Measurements from ENCODE around the gene IQSEC1.

The IQSEC1 gene

GRCh38 chr3:13103416-13104058 is 30.3 kb upstream of the IQSEC1 start:
- no peak for TF ChIP-seq TAF1 (IDR thresholded peaks at IDR 0.05; ENCODE audit: borderline replicate concordance, insufficient read depth, low read length)
- TF ChIP-seq FOXP2 (optimal IDR thresholded peaks at IDR 0.05; ENCODE audit: borderline replicate concordance, extremely low read depth, extremely low read length, insufficient read depth): no peak
- no peak for TF ChIP-seq SIN3A (IDR thresholded peaks at IDR 0.05; ENCODE audit: borderline replicate concordance, insufficient read depth, low read length)
- TF ChIP-seq POLR2AphosphoS5 (IDR thresholded peaks at IDR 0.05; ENCODE audit: low read depth, low read length): no peak
- TF ChIP-seq REST (IDR thresholded peaks at IDR 0.05; ENCODE audit: insufficient read depth in 1 of 2, low read depth in 2 of 2, low read length in 2 of 2): no peak

DNA sequence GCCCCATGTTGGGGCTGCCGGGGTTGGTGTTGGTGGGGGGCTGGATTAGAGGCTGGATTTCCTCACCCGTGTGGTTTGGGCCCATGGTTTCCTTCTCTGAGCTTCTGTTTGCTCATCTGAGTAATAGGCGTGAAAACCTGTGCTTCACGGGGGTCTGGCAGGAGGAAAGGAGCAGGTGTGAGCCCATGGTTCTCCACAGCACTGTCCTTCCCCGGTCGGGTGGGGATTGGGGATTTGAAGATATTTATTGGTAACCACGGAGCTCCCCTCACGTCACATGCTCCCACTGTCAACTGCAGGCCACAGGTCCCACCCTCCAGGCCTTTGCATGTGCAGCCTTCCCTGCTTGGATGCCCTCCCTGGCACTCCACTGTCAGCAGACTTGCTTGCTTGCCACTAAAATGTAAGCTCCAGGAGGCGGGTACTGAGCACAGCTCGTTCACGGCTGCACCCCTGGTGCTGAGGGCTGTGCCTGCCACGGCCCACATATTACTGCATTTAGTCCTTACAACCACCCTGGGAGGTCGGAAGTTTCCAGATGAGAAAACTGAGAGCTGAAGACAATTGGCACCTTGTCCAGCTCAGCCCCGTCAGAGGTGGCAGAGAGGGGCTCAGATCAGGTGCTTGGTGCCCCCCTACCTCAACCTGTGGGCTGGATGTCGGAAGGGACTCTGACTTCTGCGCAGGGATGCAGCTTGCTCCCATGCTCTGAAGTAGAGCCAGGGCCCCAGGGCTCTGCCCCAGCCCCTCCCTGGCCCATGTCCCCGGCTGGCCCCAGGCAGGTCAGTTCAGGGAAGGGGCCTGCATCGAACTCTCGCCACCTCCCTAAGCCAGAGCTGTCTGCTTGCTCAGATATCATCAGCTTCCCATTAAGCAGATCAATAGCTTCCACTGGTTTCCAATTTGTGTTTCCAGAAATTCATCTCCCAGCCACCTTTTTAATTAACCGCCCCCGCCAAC is 29.4 kb upstream of the IQSEC1 start:
- no peak for TF ChIP-seq REST (IDR thresholded peaks at IDR 0.05; ENCODE audit: insufficient read depth in 1 of 2, low read depth in 2 of 2, low read length in 2 of 2)
- TF ChIP-seq SIN3A (IDR thresholded peaks at IDR 0.05; ENCODE audit: borderline replicate concordance, insufficient read depth, low read length): no peak
- TF ChIP-seq FOXP2 (optimal IDR thresholded peaks at IDR 0.05; ENCODE audit: borderline replicate concordance, extremely low read depth, extremely low read length, insufficient read depth): no peak
- TF ChIP-seq TAF1 (IDR thresholded peaks at IDR 0.05; ENCODE audit: borderline replicate concordance, insufficient read depth, low read length): no peak
- no peak for TF ChIP-seq POLR2AphosphoS5 (IDR thresholded peaks at IDR 0.05; ENCODE audit: low read depth, low read length)

DNA sequence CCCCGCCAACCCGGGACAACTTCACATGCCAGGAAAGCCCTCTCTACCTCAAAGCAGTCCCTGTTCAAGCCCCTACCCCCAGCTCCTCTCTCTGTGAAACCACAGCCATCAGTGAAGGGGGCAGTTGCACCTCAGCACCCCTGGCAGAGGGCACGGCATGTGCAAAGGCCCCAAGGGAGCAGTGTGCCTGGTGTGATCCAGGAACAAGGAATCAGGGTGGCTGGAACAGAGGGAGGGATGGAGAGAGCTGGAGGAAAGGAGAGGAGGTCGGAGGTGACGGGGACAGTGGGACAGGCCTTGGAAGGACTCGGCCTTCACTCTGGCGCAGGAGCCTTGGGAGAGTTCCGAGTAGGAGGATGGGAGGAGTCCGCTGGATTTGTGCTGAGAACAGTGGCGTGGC is 26.5 kb upstream of the IQSEC1 start:
- TF ChIP-seq SIN3A (IDR thresholded peaks at IDR 0.05; ENCODE audit: borderline replicate concordance, insufficient read depth, low read length) (no peak), TAF1 (IDR thresholded peaks at IDR 0.05; ENCODE audit: borderline replicate concordance, insufficient read depth, low read length) (no peak), FOXP2 (optimal IDR thresholded peaks at IDR 0.05; ENCODE audit: borderline replicate concordance, extremely low read depth, extremely low read length, insufficient read depth) (no peak), REST (IDR thresholded peaks at IDR 0.05; ENCODE audit: insufficient read depth in 1 of 2, low read depth in 2 of 2, low read length in 2 of 2) (no peak)

DNA sequence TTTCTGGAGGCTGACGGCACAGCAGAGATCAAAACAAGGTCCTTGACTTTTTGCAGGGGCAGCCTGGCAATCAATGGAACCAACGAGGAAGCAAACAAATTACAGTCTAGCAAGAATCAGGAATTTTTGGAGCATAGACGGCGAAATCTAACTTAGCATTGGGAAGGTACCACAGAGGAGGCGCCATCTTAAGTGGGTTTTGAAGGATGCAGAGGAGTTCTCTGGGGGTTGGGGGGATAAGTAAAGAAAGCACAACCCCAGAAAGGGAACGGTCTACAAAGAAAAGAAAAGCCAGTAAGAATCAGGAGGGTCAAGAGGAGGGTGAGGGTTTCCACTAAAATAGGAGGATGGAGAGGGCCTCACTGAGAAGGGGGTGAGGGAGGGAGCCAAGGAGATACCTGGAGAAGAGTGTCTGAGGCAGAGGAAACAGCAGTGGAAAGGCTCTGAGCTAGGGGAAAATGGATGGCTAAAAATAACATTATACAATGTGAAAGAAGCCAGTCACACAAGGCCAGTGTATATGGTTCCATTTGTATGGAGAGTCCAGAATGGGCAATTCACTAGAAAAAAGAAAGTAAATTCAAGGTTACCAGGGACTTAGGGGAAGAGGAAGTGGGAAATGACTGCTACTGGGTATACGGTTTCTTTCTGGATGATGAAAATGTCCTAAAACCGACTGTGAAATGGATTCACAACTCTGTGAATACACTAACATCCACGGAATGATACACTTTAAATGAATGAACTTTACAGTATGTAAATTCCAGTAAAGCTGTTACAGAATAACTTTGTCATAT is 25.2 kb upstream of the IQSEC1 start:
- TF ChIP-seq TAF1 (IDR thresholded peaks at IDR 0.05; ENCODE audit: borderline replicate concordance, insufficient read depth, low read length) (no peak), POLR2AphosphoS5 (IDR thresholded peaks at IDR 0.05; ENCODE audit: low read depth, low read length) (no peak), REST (IDR thresholded peaks at IDR 0.05; ENCODE audit: insufficient read depth in 1 of 2, low read depth in 2 of 2, low read length in 2 of 2) (no peak), SIN3A (IDR thresholded peaks at IDR 0.05; ENCODE audit: borderline replicate concordance, insufficient read depth, low read length) (no peak), FOXP2 (optimal IDR thresholded peaks at IDR 0.05; ENCODE audit: borderline replicate concordance, extremely low read depth, extremely low read length, insufficient read depth) (no peak)
